ENCODE data around the gene CLEC12A. TPM values are rescaled to one million over a fixed set of nuclear protein-coding genes. Genes with fewer than 3 reads are reported as not detected.
"Not testable (repeated sequence)": the region's sequence is repeated elsewhere in the genome, so short reads cannot be mapped to it uniquely, and the experiment has no call there.

The CLEC12A gene
- total RNA-seq, 2 donors from 2014 or later, result 0.99 TPM; not detected in 1

GRCh38 chr12:10016881-10017280 lies 45.7 kb downstream of the CLEC12A start:
- no peaks in the 10 kb centered on the region for H3K27me3 ChIP-seq
- DNase-seq, result no peak
- TF ChIP-seq CTCF (IDR thresholded peaks at IDR 0.05) (no peak), POLR2A (IDR thresholded peaks at IDR 0.05) (no peak)
- H3K4me1 ChIP-seq, result no peaks in the 10 kb centered on the region
- WGBS, 2 donors, result 0% methylated on average over 1 of the region's 1 CpG
- no peaks in the 10 kb centered on the region for H3K36me3 ChIP-seq (replicated peaks in 1 of 2; ENCODE audit: insufficient read depth in 1 of 2, low read depth in 2 of 2)
- H3K4me3 ChIP-seq, result no peak overlapping the region
- H3K27ac ChIP-seq, result no peak overlapping the region
- no peaks in the 10 kb centered on the region for H3K9me3 ChIP-seq
- intact Hi-C loops (cut with DNase I), result no loop called here
- no peak for ATAC-seq

- 47 to 57% methylated on average over 5 of the region's 5 CpGs for WGBS, 2 donors
- H3K4me1 ChIP-seq, result no peaks in the 10 kb centered on the region
- intact Hi-C loops (cut with DNase I), result no loop called here
- TF ChIP-seq CTCF (IDR thresholded peaks at IDR 0.05) (no peak), POLR2A (IDR thresholded peaks at IDR 0.05) (no peak)
- no peak for ATAC-seq
- H3K4me3 ChIP-seq, result no peak overlapping the region
- H3K27ac ChIP-seq, result no peak overlapping the region
- no peaks in the 10 kb centered on the region for H3K27me3 ChIP-seq
- no peak for DNase-seq
- H3K36me3 ChIP-seq (replicated peaks in 1 of 2; ENCODE audit: insufficient read depth in 1 of 2, low read depth in 2 of 2), result no peaks in the 10 kb centered on the region
- H3K9me3 ChIP-seq, result no peaks in the 10 kb centered on the region
These were observed 47.2 kb downstream of the CLEC12A start for GRCh38 chr12:10018386-10018785.

GRCh38 chr12:10021342-10021741 lies 50.1 kb downstream of the CLEC12A start:
- TF ChIP-seq CTCF (IDR thresholded peaks at IDR 0.05) (no peak), POLR2A (IDR thresholded peaks at IDR 0.05) (no peak)
- no peaks in the 10 kb centered on the region for H3K4me1 ChIP-seq
- ATAC-seq (no peak), DNase-seq (no peak)
- H3K27ac ChIP-seq, result no peak overlapping the region
- H3K4me3 ChIP-seq, result no peak overlapping the region
- WGBS, 2 donors, result 52 to 64% methylated on average over 3 of the region's 3 CpGs
- H3K27me3 ChIP-seq, result no peaks in the 10 kb centered on the region
- H3K36me3 ChIP-seq (replicated peaks in 1 of 2; ENCODE audit: insufficient read depth in 1 of 2, low read depth in 2 of 2), result no peaks in the 10 kb centered on the region
- intact Hi-C loops (cut with DNase I), result no loop called here
- H3K9me3 ChIP-seq, result no peaks in the 10 kb centered on the region

GRCh38 chr12:10025236-10025635 lies 54.0 kb downstream of the CLEC12A start:
- no peaks in the 10 kb centered on the region for H3K9me3 ChIP-seq
- no peak for ATAC-seq

GRCh38 chr12:10026666-10027065 lies 55.5 kb downstream of the CLEC12A start:
- H3K4me3 ChIP-seq; H3K36me3 ChIP-seq (replicated peaks in 1 of 2; ENCODE audit: insufficient read depth in 1 of 2, low read depth in 2 of 2); ATAC-seq; H3K27me3 ChIP-seq; DNase-seq; H3K9me3 ChIP-seq; H3K4me1 ChIP-seq; H3K27ac ChIP-seq; intact Hi-C loops (cut with DNase I): not testable (repeated sequence)
- 65 to 82% methylated on average over 4 of the region's 4 CpGs for WGBS, 2 donors

More at GRCh38 chr12:10025236-10025635, 54.0 kb downstream of the CLEC12A start:
- intact Hi-C loops (cut with DNase I), result no loop called here
- 59 to 64% methylated on average over 3 of the region's 3 CpGs for WGBS, 2 donors
- Histone ChIP-seq H3K27ac (no peak overlapping the region), H3K27me3 (no peaks in the 10 kb centered on the region), H3K4me1 (no peaks in the 10 kb centered on the region), H3K36me3 (replicated peaks in 1 of 2; ENCODE audit: insufficient read depth in 1 of 2, low read depth in 2 of 2) (no peaks in the 10 kb centered on the region), H3K4me3 (no peak overlapping the region)
- DNase-seq, result no peak
- no peak for TF ChIP-seq CTCF (IDR thresholded peaks at IDR 0.05)
- no peak for TF ChIP-seq POLR2A (IDR thresholded peaks at IDR 0.05)
